ENCODE results near the gene CACNA1H. TPM values are rescaled to one million over a fixed set of nuclear protein-coding genes. Genes with fewer than 3 reads are reported as not detected.

Gene CACNA1H
- total and polyA plus RNA-seq, 9 of the 15 experiments (the other 6 are each of a cell fraction or from before 2014, with no cell fraction given): 0.10 to 0.18 TPM; not detected in 7

GRCh38 chr16:1107141-1107540 is 45.8 kb upstream of the CACNA1H start:
- no peaks in the 10 kb centered on the region for H3K79me2 ChIP-seq (ENCODE audit: control insufficient read depth, insufficient read depth, low read length)
- H3K9me1 ChIP-seq (ENCODE audit: control insufficient read depth, insufficient read depth, low read length): peaks cover 3% of the 10 kb centered on the region
- H3K4me2 ChIP-seq (ENCODE audit: insufficient read depth, low read length): no peak overlapping the region
- no peak overlapping the region for H3K27ac ChIP-seq (ENCODE audit: extremely low read depth, low read depth, low read length)
- peaks cover 0 to 60% of the 10 kb centered on the region in 2 experiments; a peak in 2 of 5 replicates for H3K4me1 ChIP-seq (replicated peaks in 1 of 2; ENCODE audit: control insufficient read depth in 2 of 2, insufficient read depth in 2 of 2, low read length in 2 of 2)
- peaks cover 32 to 63% of the 10 kb centered on the region in 2 experiments for H3K27me3 ChIP-seq (ENCODE audit: control insufficient read depth in 2 of 2, insufficient read depth in 2 of 2, low read length in 2 of 2)
- H4K20me1 ChIP-seq (replicated peaks; ENCODE audit: control insufficient read depth, insufficient read depth, low read length): peaks cover 27% of the 10 kb centered on the region
- ATAC-seq (no peak), FAIRE-seq (no peak), DNase-seq (ENCODE audit: extremely low read depth in 1 of 4, low spot score in 3 of 4) (no peak)
- in situ Hi-C loops (cut with MboI) (no loop called here), intact Hi-C loops (cut with micrococcal nuclease) (loop anchor here (2.0 kb wide), 1 partner anchor 88 kb away; no protein-coding TSS in a partner anchor)
- no peaks in the 10 kb centered on the region for H3K9me3 ChIP-seq (replicated peaks; ENCODE audit: control insufficient read depth, insufficient read depth, low read depth, low read length)
- ChIA-PET POLR2A (no interaction called here), CTCF (ENCODE audit: low intra/inter-chr PET ratio) (interaction anchor here (0.9 to 4.3 kb wide), 2 partner anchors 87 to 705 kb away, joined by 7 to 38 read pairs; no protein-coding TSS in a partner anchor)
- WGBS (ENCODE audit: insufficient coverage, low coverage, missing lambda C conversion rate): 2% methylated on average over 13 of the region's 22 CpGs
- H2AFZ ChIP-seq (ENCODE audit: low read depth, low read length): no peak overlapping the region
- BruUV-seq (replicated peaks): no TSS peak
- no peaks in the 10 kb centered on the region for H3K36me3 ChIP-seq (ENCODE audit: control insufficient read depth, insufficient read depth, low read length)
- H3K9ac ChIP-seq (ENCODE audit: insufficient read depth in 1 of 2, low read depth in 2 of 2, low read length in 2 of 2): no peak overlapping the region
- no peak overlapping the region for H3K4me3 ChIP-seq
- TF ChIP-seq RNF2 (IDR thresholded peaks at IDR 0.05) (no peak), ZNF280B (CRISPR knock-in tag; IDR thresholded peaks at IDR 0.05) (no peak), PCBP1 (IDR thresholded peaks at IDR 0.05; ENCODE audit: low read depth, low read length, poor library complexity, severe bottlenecking) (no peak), HDAC3 (IDR thresholded peaks at IDR 0.05; ENCODE audit: borderline replicate concordance, partially characterized antibody) (no peak), SFPQ (IDR thresholded peaks at IDR 0.05; ENCODE audit: low read depth, low read length) (no peak), ZBTB49 (CRISPR knock-in tag; IDR thresholded peaks at IDR 0.05; ENCODE audit: borderline replicate concordance) (no peak), USF1 (CRISPR knock-in tag; IDR thresholded peaks at IDR 0.05) (no peak), DPF2 (IDR thresholded peaks at IDR 0.05) (no peak), KLF10 (CRISPR knock-in tag; IDR thresholded peaks at IDR 0.05) (no peak), GTF2A2 (tag; IDR thresholded peaks at IDR 0.05) (no peak)
- TF ChIP-seq, protein P1, sequence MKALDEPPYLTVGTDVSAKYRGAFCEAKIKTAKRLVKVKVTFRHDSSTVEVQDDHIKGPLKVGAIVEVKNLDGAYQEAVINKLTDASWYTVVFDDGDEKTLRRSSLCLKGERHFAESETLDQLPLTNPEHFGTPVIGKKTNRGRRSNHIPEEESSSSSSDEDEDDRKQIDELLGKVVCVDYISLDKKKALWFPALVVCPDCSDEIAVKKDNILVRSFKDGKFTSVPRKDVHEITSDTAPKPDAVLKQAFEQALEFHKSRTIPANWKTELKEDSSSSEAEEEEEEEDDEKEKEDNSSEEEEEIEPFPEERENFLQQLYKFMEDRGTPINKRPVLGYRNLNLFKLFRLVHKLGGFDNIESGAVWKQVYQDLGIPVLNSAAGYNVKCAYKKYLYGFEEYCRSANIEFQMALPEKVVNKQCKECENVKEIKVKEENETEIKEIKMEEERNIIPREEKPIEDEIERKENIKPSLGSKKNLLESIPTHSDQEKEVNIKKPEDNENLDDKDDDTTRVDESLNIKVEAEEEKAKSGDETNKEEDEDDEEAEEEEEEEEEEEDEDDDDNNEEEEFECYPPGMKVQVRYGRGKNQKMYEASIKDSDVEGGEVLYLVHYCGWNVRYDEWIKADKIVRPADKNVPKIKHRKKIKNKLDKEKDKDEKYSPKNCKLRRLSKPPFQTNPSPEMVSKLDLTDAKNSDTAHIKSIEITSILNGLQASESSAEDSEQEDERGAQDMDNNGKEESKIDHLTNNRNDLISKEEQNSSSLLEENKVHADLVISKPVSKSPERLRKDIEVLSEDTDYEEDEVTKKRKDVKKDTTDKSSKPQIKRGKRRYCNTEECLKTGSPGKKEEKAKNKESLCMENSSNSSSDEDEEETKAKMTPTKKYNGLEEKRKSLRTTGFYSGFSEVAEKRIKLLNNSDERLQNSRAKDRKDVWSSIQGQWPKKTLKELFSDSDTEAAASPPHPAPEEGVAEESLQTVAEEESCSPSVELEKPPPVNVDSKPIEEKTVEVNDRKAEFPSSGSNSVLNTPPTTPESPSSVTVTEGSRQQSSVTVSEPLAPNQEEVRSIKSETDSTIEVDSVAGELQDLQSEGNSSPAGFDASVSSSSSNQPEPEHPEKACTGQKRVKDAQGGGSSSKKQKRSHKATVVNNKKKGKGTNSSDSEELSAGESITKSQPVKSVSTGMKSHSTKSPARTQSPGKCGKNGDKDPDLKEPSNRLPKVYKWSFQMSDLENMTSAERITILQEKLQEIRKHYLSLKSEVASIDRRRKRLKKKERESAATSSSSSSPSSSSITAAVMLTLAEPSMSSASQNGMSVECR (CRISPR knock-in tag; IDR thresholded peaks at IDR 0.05): no peak

Data from K562 (cell line).